Cerebellar cortex (tissue), 1 donor: Measurements from ENCODE around the gene AASS.

Source experiments
- DNase-seq: peaks from one replicate; pipeline ENCODE4 v3.0.0-alpha.2; 2015; ENCODE audit warnings: low spot score

AASS gene

GRCh38 chr7:122118757-122119156, 25.3 kb downstream of the AASS start:
- DNase-seq: no peak

- no peak for DNase-seq
Measured at GRCh38 chr7:122103064-122103463, 41.0 kb downstream of the AASS start.

GRCh38 chr7:122100021-122100420, 44.0 kb downstream of the AASS start:
- DNase-seq: no peak

GRCh38 chr7:122095642-122096041, 48.4 kb downstream of the AASS start:
- no peak for DNase-seq

GRCh38 chr7:122094549-122094948, 49.5 kb downstream of the AASS start:
- no peak for DNase-seq

GRCh38 chr7:122092964-122093797, 50.9 kb downstream of the AASS start:
- peak; percentile 52 for DNase-seq

- DNase-seq: no peak
Measured at GRCh38 chr7:122082670-122083069, 61.4 kb downstream of the AASS start.

GRCh38 chr7:122082160-122082559, 61.9 kb downstream of the AASS start:
- no peak for DNase-seq

GRCh38 chr7:122073635-122074034, 70.4 kb downstream of the AASS start:
- no peak for DNase-seq

- no peak for DNase-seq
Measured at GRCh38 chr7:122072924-122073599, 71.0 kb downstream of the AASS start.

- no peak for DNase-seq
Measured at GRCh38 chr7:122072272-122072671, 71.8 kb downstream of the AASS start.

GRCh38 chr7:122070834-122071233, 73.2 kb downstream of the AASS start:
- DNase-seq: no peak

GRCh38 chr7:122070062-122070461, 74.0 kb downstream of the AASS start:
- DNase-seq: no peak

GRCh38 chr7:122068999-122069398, 75.0 kb downstream of the AASS start:
- DNase-seq: no peak

GRCh38 chr7:122068046-122068445, 76.0 kb downstream of the AASS start:
- no peak for DNase-seq

- no peak for DNase-seq
Measured at GRCh38 chr7:122067077-122067476, 77.0 kb downstream of the AASS start.

- DNase-seq: no peak
Measured at GRCh38 chr7:122064971-122065370, 79.1 kb downstream of the AASS start.

- DNase-seq: no peak
Measured at GRCh38 chr7:122063146-122063545, 80.9 kb downstream of the AASS start.

- no peak for DNase-seq
Measured at GRCh38 chr7:122059542-122059941, 84.5 kb downstream of the AASS start.

- no peak for DNase-seq
Measured at GRCh38 chr7:122056977-122057376, 87.1 kb downstream of the AASS start.

- no peak for DNase-seq
Measured at GRCh38 chr7:122055073-122055472, 89.0 kb downstream of the AASS start.

- no peak for DNase-seq
Measured at GRCh38 chr7:122054393-122054792, 89.7 kb downstream of the AASS start.

GRCh38 chr7:122046402-122046801, 97.6 kb downstream of the AASS start:
- DNase-seq: no peak

GRCh38 chr7:122040147-122040546, 103.9 kb downstream of the AASS start:
- no peak for DNase-seq
